GM23338 (cell line): ENCODE measurements around the gene UGT1A10.

Experiments used
- CREB1 ChIP-seq: fragments of 250-450 bp; sonication (Bioruptor Pico); IDR thresholded peaks from 2 replicates; pipeline ENCODE4 v1.5.0; 2020; ENCODE audit warnings: low read depth, mild to moderate bottlenecking, moderate library complexity
- CTCF ChIP-seq, 2 experiments: fragments of 200-600 bp in 1 of 2; sonication (generic) in 1 of 2; conservative IDR thresholded peaks; 2 replicates each; pipeline versions ENCODE4 v1.5.1 to v1.6.1; 2016 to 2017; ENCODE audit warnings: antibody characterized with exemption in 2 of 2, low read depth in 2 of 2, mild to moderate bottlenecking in 2 of 2, moderate library complexity in 1 of 2
- EZH2 ChIP-seq: fragments of 200-600 bp; sonication (generic); IDR thresholded peaks from one replicate; pipeline ENCODE4 v1.8.0; 2017; ENCODE audit warnings: antibody characterized with exemption, mild to moderate bottlenecking, low read depth; ENCODE audit not compliant: unreplicated experiment
- EZH2phosphoT487 ChIP-seq: fragments of 200-600 bp; sonication (generic); IDR thresholded peaks from one replicate; pipeline ENCODE4 v1.8.1; 2018; ENCODE audit warnings: antibody characterized with exemption; ENCODE audit not compliant: unreplicated experiment
- NANOG ChIP-seq: IDR thresholded peaks from 2 replicates; pipeline ENCODE4 v1.6.1; 2016; ENCODE audit warnings: antibody characterized with exemption, borderline replicate concordance
- POLR2AphosphoS5 ChIP-seq: IDR thresholded peaks from 2 replicates; pipeline ENCODE4 v1.6.1; 2016; ENCODE audit warnings: antibody characterized with exemption, low read depth
- ZNF114 ChIP-seq: fragments of 250-450 bp; sonication (Bioruptor Pico); IDR thresholded peaks from 2 replicates; pipeline ENCODE4 v1.5.0; 2020; ENCODE audit warnings: mild to moderate bottlenecking, moderate library complexity
- TF ChIP-seq, protein P1 (sequence below): IDR thresholded peaks from one replicate; pipeline ENCODE4 v1.6.1; 2018; ENCODE audit warnings: antibody characterized with exemption; ENCODE audit not compliant: unreplicated experiment

DNA sequence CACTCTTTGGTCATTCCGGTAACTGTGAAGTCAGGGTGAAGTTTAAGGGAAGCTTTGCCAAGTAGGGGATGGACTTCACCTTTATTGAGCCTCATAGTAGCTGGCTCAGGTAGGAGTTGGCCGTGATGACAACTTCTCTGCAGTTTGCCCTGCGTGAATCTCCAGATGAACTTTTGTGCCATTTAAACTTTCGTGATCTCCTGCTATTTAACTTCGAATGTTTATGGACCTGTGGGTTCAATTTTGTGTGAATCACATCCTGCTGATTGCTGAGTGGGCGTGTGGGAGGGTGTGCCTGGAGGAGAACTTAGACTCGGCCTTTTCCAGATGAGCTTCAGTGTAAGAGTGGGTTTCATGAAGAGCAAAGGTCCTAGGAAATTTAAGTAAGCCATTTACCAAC lies 128.0 kb downstream of the UGT1A10 start:
- no peak for TF ChIP-seq EZH2
- no peak for TF ChIP-seq POLR2AphosphoS5
- no peak for TF ChIP-seq CTCF (conservative IDR thresholded peaks at IDR 0.05; ENCODE audit: low read depth in 2 of 2)
- TF ChIP-seq, protein P1, sequence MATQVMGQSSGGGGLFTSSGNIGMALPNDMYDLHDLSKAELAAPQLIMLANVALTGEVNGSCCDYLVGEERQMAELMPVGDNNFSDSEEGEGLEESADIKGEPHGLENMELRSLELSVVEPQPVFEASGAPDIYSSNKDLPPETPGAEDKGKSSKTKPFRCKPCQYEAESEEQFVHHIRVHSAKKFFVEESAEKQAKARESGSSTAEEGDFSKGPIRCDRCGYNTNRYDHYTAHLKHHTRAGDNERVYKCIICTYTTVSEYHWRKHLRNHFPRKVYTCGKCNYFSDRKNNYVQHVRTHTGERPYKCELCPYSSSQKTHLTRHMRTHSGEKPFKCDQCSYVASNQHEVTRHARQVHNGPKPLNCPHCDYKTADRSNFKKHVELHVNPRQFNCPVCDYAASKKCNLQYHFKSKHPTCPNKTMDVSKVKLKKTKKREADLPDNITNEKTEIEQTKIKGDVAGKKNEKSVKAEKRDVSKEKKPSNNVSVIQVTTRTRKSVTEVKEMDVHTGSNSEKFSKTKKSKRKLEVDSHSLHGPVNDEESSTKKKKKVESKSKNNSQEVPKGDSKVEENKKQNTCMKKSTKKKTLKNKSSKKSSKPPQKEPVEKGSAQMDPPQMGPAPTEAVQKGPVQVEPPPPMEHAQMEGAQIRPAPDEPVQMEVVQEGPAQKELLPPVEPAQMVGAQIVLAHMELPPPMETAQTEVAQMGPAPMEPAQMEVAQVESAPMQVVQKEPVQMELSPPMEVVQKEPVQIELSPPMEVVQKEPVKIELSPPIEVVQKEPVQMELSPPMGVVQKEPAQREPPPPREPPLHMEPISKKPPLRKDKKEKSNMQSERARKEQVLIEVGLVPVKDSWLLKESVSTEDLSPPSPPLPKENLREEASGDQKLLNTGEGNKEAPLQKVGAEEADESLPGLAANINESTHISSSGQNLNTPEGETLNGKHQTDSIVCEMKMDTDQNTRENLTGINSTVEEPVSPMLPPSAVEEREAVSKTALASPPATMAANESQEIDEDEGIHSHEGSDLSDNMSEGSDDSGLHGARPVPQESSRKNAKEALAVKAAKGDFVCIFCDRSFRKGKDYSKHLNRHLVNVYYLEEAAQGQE = no peak
- no peak for TF ChIP-seq CREB1 (CRISPR knock-in tag)
- TF ChIP-seq EZH2phosphoT487 = no peak
- TF ChIP-seq NANOG = no peak
- no peak for TF ChIP-seq ZNF114 (CRISPR knock-in tag)
